HCT116 (cell line): ENCODE measurements around the gene MAMLD1.

ENCODE experiments used
- POLR2A ChIP-seq: IDR thresholded peaks from 2 replicates; pipeline ENCODE4 v1.7.0; 2011; ENCODE audit warnings: borderline replicate concordance; ENCODE audit not compliant: insufficient read depth, insufficient read length; ENCODE audit errors: extremely low read depth
- RAD21 ChIP-seq: IDR thresholded peaks from 2 replicates; pipeline ENCODE4 v1.6.1; 2012; ENCODE audit warnings: low read depth, mild to moderate bottlenecking
- SP1 ChIP-seq: IDR thresholded peaks from 2 replicates; pipeline ENCODE4 v1.6.1; 2012; ENCODE audit warnings: low read depth
- TF ChIP-seq, protein P1 (sequence below), 3 experiments: fragments of 200-600 bp in 1 of 3; sonication (generic) in 1 of 3; IDR thresholded peaks in 2 of 3; conservative IDR thresholded peaks in 1 of 3; 2 replicates each; pipeline ENCODE4 v1.5.1; 2012 to 2017; ENCODE audit warnings: low read depth in 2 of 3, low read length in 2 of 3, antibody characterized with exemption in 1 of 3, borderline replicate concordance in 1 of 3, control low read depth in 1 of 3, mild to moderate bottlenecking in 1 of 3, mixed read lengths in 1 of 3, mixed run types in 1 of 3, moderate library complexity in 1 of 3; ENCODE audit not compliant: insufficient read depth in 1 of 3

DNA sequence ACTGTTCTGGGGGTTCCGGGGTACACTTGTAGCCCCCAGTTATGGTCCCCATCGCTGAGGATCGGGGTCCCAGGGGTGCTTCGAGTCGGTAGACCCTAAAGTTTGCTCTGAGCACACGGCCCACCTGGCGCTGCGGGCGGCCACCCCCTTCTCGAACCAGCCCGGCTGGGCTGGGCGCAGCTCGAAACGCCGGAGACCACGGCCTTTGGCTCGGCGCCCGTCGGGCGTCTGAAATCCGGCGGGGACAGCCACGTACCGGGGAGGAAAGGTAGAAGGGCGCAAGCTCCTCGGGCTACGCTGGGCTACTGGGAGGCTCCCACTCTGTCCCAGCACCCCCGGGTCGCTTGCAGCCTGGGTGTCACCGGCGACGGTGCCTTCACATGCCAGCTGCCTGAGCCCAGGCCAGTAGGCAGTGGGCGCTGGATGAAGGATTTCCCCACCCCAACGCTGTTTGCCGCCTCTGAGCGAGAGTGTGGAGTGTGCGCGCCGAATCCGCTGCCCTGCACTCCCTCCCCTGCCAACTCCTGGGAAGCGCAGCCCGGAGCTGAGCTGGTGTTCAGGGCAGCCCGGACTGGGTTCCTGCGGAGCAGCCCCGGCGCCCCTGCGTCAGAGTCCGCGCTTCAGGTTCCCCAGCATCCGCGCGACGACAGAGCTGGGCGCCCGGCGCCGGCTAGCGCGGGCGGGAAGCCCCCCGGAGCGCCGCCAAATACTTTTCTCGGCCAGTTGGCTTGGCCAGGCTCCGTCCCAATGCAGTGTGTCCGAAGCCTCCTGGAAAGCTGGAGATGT, 637 bp downstream of the MAMLD1 start:
- TF ChIP-seq, protein P1, sequence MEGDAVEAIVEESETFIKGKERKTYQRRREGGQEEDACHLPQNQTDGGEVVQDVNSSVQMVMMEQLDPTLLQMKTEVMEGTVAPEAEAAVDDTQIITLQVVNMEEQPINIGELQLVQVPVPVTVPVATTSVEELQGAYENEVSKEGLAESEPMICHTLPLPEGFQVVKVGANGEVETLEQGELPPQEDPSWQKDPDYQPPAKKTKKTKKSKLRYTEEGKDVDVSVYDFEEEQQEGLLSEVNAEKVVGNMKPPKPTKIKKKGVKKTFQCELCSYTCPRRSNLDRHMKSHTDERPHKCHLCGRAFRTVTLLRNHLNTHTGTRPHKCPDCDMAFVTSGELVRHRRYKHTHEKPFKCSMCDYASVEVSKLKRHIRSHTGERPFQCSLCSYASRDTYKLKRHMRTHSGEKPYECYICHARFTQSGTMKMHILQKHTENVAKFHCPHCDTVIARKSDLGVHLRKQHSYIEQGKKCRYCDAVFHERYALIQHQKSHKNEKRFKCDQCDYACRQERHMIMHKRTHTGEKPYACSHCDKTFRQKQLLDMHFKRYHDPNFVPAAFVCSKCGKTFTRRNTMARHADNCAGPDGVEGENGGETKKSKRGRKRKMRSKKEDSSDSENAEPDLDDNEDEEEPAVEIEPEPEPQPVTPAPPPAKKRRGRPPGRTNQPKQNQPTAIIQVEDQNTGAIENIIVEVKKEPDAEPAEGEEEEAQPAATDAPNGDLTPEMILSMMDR (IDR thresholded peaks at IDR 0.05 in 2 of 3, conservative IDR thresholded peaks at IDR 0.05 in 1 of 3; ENCODE audit: borderline replicate concordance in 1 of 3, insufficient read depth in 1 of 3, low read depth in 2 of 3, low read length in 2 of 3): no peak
- TF ChIP-seq POLR2A (no peak), RAD21 (no peak), SP1 (no peak)
